H9 (cell line): ENCODE data around the gene RAP1GAP2. TPM values are rescaled to one million over a fixed set of nuclear protein-coding genes. Genes with fewer than 3 reads are reported as not detected.

Source experiments
- DNase-seq: peaks from one replicate; pipeline ENCODE4 v3.0.0-alpha.2; 2017
- H2AFZ ChIP-seq: one replicate; pipeline ENCODE4 v1.6.1; 2013; ENCODE audit warnings: mild to moderate bottlenecking, low read length, control low read depth, moderate library complexity
- H2AK5ac ChIP-seq: 2 replicates; pipeline ENCODE4 v1.6.1; 2013; ENCODE audit warnings: low read length, control low read depth, mixed read lengths; ENCODE audit not compliant: insufficient read length
- H2BK120ac ChIP-seq: one replicate; pipeline ENCODE4 v1.6.1; 2013; ENCODE audit warnings: low read depth, mild to moderate bottlenecking, low read length, control low read depth, inconsistent platforms; ENCODE audit not compliant: poor library complexity, severe bottlenecking
- H2BK12ac ChIP-seq: 2 replicates; pipeline ENCODE4 v1.6.1; 2013; ENCODE audit warnings: low read length, control low read depth, mixed read lengths, low read depth; ENCODE audit not compliant: insufficient read length
- H2BK15ac ChIP-seq: 2 replicates; pipeline ENCODE4 v1.6.1; 2013; ENCODE audit warnings: low read depth, low read length, control low read depth
- H2BK20ac ChIP-seq: one replicate; pipeline ENCODE4 v1.6.1; 2013; ENCODE audit warnings: low read depth, mild to moderate bottlenecking, low read length, control low read depth, inconsistent platforms; ENCODE audit not compliant: poor library complexity, severe bottlenecking
- H2BK5ac ChIP-seq: 2 replicates; pipeline ENCODE4 v1.6.1; 2013; ENCODE audit warnings: low read length, control low read depth, mixed read lengths; ENCODE audit not compliant: insufficient read length
- H3K14ac ChIP-seq: 2 replicates; pipeline ENCODE4 v1.6.1; 2013; ENCODE audit warnings: low read length, control low read depth; ENCODE audit not compliant: insufficient read depth
- H3K18ac ChIP-seq: 2 replicates; pipeline ENCODE4 v1.6.1; 2013; ENCODE audit warnings: low read depth, mild to moderate bottlenecking, mixed read lengths, low read length, control low read depth; ENCODE audit not compliant: insufficient read length
- H3K23ac ChIP-seq: 2 replicates; pipeline ENCODE4 v1.6.1; 2013; ENCODE audit warnings: low read length, control low read depth, mixed read lengths, low read depth; ENCODE audit not compliant: insufficient read length
- H3K23me2 ChIP-seq: 2 replicates; pipeline ENCODE4 v1.6.1; 2013; ENCODE audit warnings: low read depth, mild to moderate bottlenecking, mixed read lengths, low read length, control low read depth; ENCODE audit not compliant: insufficient read length, poor library complexity, severe bottlenecking
- H3K27ac ChIP-seq: 2 replicates; pipeline ENCODE4 v1.5.1; 2013; ENCODE audit warnings: low read length, control low read depth, mixed read lengths, low read depth; ENCODE audit not compliant: insufficient read length
- H3K27me3 ChIP-seq: 2 replicates; pipeline ENCODE4 v1.6.1; 2013; ENCODE audit warnings: low read length, control low read depth, inconsistent platforms; ENCODE audit not compliant: insufficient read depth
- H3K4ac ChIP-seq: 2 replicates; pipeline ENCODE4 v1.6.1; 2013; ENCODE audit warnings: low read depth, mild to moderate bottlenecking, control low read depth, inconsistent platforms, low read length, moderate library complexity
- H3K4me1 ChIP-seq: 2 replicates; pipeline ENCODE4 v1.6.1; 2013; ENCODE audit warnings: low read length, control low read depth, inconsistent platforms; ENCODE audit not compliant: insufficient read depth
- H3K4me2 ChIP-seq: 2 replicates; pipeline ENCODE4 v1.6.1; 2013; ENCODE audit warnings: low read length, control low read depth, mixed read lengths; ENCODE audit not compliant: insufficient read length, insufficient read depth
- H3K56ac ChIP-seq: 2 replicates; pipeline ENCODE4 v1.6.1; 2013; ENCODE audit warnings: low read depth, mild to moderate bottlenecking, mixed read lengths, low read length, control low read depth; ENCODE audit not compliant: insufficient read length
- H3K79me1 ChIP-seq: 2 replicates; pipeline ENCODE4 v1.6.1; 2013; ENCODE audit warnings: low read depth, mild to moderate bottlenecking, moderate library complexity, low read length, control low read depth, inconsistent platforms; ENCODE audit not compliant: insufficient read depth, poor library complexity, severe bottlenecking
- H3K79me2 ChIP-seq: 2 replicates; pipeline ENCODE4 v1.6.1; 2013; ENCODE audit warnings: low read length, control low read depth, inconsistent platforms; ENCODE audit not compliant: insufficient read depth
- H3K9ac ChIP-seq: 2 replicates; pipeline ENCODE4 v1.6.1; 2013; ENCODE audit warnings: low read length, control low read depth, mixed read lengths; ENCODE audit not compliant: insufficient read length; ENCODE audit errors: extremely low read depth
- H3K9me3 ChIP-seq: one replicate; pipeline ENCODE4 v1.6.1; 2013; ENCODE audit warnings: low read depth, low read length, inconsistent platforms; ENCODE audit not compliant: control insufficient read depth
- H3T11ph ChIP-seq: one replicate; pipeline ENCODE4 v1.6.1; 2013; ENCODE audit warnings: mild to moderate bottlenecking, low read length, control low read depth, inconsistent platforms
- H4K20me1 ChIP-seq: one replicate; pipeline ENCODE4 v1.6.1; 2013; ENCODE audit not compliant: control insufficient read depth, insufficient read length, insufficient read depth
- H4K5ac ChIP-seq: 2 replicates; pipeline ENCODE4 v1.6.1; 2013; ENCODE audit warnings: low read depth, mild to moderate bottlenecking, mixed read lengths, low read length, control low read depth; ENCODE audit not compliant: insufficient read length
- H4K8ac ChIP-seq: replicated peaks from 2 replicates; pipeline ENCODE4 v1.6.1; 2013; ENCODE audit warnings: low read length, control low read depth, mixed read lengths, low read depth; ENCODE audit not compliant: insufficient read length
- H4K91ac ChIP-seq: 2 replicates; pipeline ENCODE4 v1.6.1; 2013; ENCODE audit warnings: low read depth, mild to moderate bottlenecking, moderate library complexity, mixed read lengths, low read length, control low read depth; ENCODE audit not compliant: insufficient read length
- H3K27ac Mint-ChIP-seq, 3 experiments: 2 replicates in 2 of 3; 3 replicates in 1 of 3; pipeline ENCODE4 v1.8.0; 2020 to 2021; ENCODE audit warnings: mixed read lengths in 3 of 3, mild to moderate bottlenecking in 1 of 3, moderate library complexity in 1 of 3
- H3K27me3 Mint-ChIP-seq: 2 replicates; pipeline ENCODE4 v1.8.0; 2021; ENCODE audit warnings: low read depth, mild to moderate bottlenecking, moderate library complexity, mixed read lengths
- H3K36me3 Mint-ChIP-seq, 3 experiments: 2 replicates in 2 of 3; 3 replicates in 1 of 3; pipeline ENCODE4 v1.8.0; 2020 to 2021; ENCODE audit warnings: low read depth in 3 of 3, mixed read lengths in 3 of 3; ENCODE audit not compliant: insufficient read depth in 1 of 3
- H3K4me1 Mint-ChIP-seq, 2 experiments: 2 replicates each; pipeline ENCODE4 v1.8.0; 2020; ENCODE audit warnings: mixed read lengths in 2 of 2
- H3K4me3 Mint-ChIP-seq, 2 experiments: 2 replicates in 1 of 2; 3 replicates in 1 of 2; pipeline ENCODE4 v1.8.0; 2020 to 2021; ENCODE audit warnings: mild to moderate bottlenecking in 2 of 2, mixed read lengths in 2 of 2, moderate library complexity in 1 of 2
- H3K9me3 Mint-ChIP-seq, 2 experiments: 2 replicates in 1 of 2; 3 replicates in 1 of 2; pipeline ENCODE4 v1.8.0; 2020; ENCODE audit warnings: mild to moderate bottlenecking in 2 of 2, mixed read lengths in 2 of 2, moderate library complexity in 1 of 2
- WGBS: extraction: QIAGEN DNeasy Blood & Tissue Kit; methylation state at CpG from one replicate; pipeline ENCODE4 v1.1.7; 2013; ENCODE audit warnings: missing lambda C conversion rate, low lambda C conversion rate, mixed read lengths; ENCODE audit not compliant: insufficient read length; ENCODE audit errors: extremely low coverage; 5-methylcytosine and 5-hydroxymethylcytosine counted together
- total RNA-seq: library from RNA; stranded (reverse); gene quantifications from 2 replicates; pipeline ENCODE4 v1.2.1, GENCODE V29; 2021
- TF ChIP-seq, protein P1 (sequence below): fragments of 200-600 bp; sonication (generic); conservative IDR thresholded peaks from 3 replicates; pipeline ENCODE4 v1.8.0; 2021; ENCODE audit warnings: antibody characterized with exemption, mild to moderate bottlenecking

The RAP1GAP2 gene
- total RNA-seq, 1 experiment from 2014 or later, result 33.8 TPM

DNA sequence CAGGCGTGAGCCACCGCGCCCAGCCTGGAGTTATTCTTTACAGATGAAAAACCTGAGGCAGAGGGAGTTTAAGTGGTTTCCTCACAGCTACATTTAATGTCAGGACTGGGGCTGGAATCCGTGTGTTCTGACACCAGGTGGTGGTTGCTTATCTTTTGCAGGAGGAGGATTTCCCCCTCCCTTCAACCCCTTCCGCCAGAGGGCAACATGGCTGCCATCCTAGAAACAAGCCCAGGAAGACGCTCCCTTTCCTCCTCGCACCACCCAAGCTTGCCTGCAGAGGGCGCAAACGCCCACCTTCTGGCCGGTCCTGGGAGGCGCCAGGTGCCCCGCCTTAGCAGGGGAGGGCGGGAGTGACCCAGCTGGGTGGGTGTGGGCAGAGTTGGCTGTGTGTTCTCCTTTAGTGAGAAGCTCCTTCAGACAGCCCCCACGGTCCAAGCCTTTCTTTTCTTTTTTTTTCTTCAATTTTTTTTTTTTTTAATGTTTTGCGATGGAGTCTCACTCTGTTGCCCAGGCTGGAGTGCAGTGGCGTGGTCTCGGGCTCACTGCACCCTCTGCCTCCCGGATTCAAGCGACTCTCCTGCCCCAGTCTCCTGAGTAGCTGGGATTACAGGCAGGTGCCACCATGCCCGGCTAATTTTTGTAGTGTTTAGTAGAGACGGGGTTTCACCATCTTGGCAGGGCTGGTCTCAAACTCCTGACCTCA, 9.9 kb upstream of the RAP1GAP2 start:
- no peak overlapping the region for H3K4me2 ChIP-seq
- H3K23ac ChIP-seq, result no peak overlapping the region
- H3K79me2 ChIP-seq, result no peaks in the 10 kb centered on the region
- no peak overlapping the region for H3K9ac ChIP-seq
- TF ChIP-seq, protein P1, sequence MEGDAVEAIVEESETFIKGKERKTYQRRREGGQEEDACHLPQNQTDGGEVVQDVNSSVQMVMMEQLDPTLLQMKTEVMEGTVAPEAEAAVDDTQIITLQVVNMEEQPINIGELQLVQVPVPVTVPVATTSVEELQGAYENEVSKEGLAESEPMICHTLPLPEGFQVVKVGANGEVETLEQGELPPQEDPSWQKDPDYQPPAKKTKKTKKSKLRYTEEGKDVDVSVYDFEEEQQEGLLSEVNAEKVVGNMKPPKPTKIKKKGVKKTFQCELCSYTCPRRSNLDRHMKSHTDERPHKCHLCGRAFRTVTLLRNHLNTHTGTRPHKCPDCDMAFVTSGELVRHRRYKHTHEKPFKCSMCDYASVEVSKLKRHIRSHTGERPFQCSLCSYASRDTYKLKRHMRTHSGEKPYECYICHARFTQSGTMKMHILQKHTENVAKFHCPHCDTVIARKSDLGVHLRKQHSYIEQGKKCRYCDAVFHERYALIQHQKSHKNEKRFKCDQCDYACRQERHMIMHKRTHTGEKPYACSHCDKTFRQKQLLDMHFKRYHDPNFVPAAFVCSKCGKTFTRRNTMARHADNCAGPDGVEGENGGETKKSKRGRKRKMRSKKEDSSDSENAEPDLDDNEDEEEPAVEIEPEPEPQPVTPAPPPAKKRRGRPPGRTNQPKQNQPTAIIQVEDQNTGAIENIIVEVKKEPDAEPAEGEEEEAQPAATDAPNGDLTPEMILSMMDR, result peak; percentile 98
- no peak overlapping the region for H2AFZ ChIP-seq
- no peak overlapping the region for H2BK12ac ChIP-seq
- no peak overlapping the region for H3K4ac ChIP-seq
- no peaks in the 10 kb centered on the region for H3K27me3 Mint-ChIP-seq
- H3K23me2 ChIP-seq, result no peaks in the 10 kb centered on the region
- H3K4me3 Mint-ChIP-seq, result no peak overlapping the region
- H3K56ac ChIP-seq, result no peak overlapping the region
- no peak overlapping the region for H4K8ac ChIP-seq
- H2BK5ac ChIP-seq, result no peak overlapping the region
- H3K9me3 Mint-ChIP-seq, result no peaks in the 10 kb centered on the region
- no peak overlapping the region for H2BK120ac ChIP-seq
- no peak overlapping the region for H4K91ac ChIP-seq
- peak; percentile 99 for DNase-seq
- no peaks in the 10 kb centered on the region for H3K9me3 ChIP-seq
- peak overlapping the region in 2 of 3 experiments; percentile 28 to 87; a peak in 1 of 7 replicates for H3K27ac Mint-ChIP-seq
- no peak overlapping the region for H3K27ac ChIP-seq
- no peaks in the 10 kb centered on the region for H3K79me1 ChIP-seq
- no CpG with 5 or more reads among the region's 21 CpGs for WGBS
- no peaks in the 10 kb centered on the region for H3K27me3 ChIP-seq
- H3K4me1 ChIP-seq, result no peaks in the 10 kb centered on the region
- H2BK20ac ChIP-seq, result no peak overlapping the region
- no peak overlapping the region for H4K5ac ChIP-seq
- H2AK5ac ChIP-seq, result no peak overlapping the region
- H2BK15ac ChIP-seq, result no peak overlapping the region
- peaks cover 8 to 19% of the 10 kb centered on the region in 2 experiments; a peak in 3 of 4 replicates for H3K4me1 Mint-ChIP-seq
- H3K18ac ChIP-seq, result no peak overlapping the region
- no peaks in the 10 kb centered on the region for H4K20me1 ChIP-seq
- H3K36me3 Mint-ChIP-seq, result no peaks in the 10 kb centered on the region
- no peak overlapping the region for H3T11ph ChIP-seq
- H3K14ac ChIP-seq, result no peak overlapping the region
